Esophagus muscularis mucosa (tissue), 4 donors: ENCODE measurements around the gene TBX18. TPM values are rescaled to one million over a fixed set of nuclear protein-coding genes. Genes with fewer than 3 reads are reported as not detected.

Source experiments
- DNase-seq: peaks from one replicate; pipeline ENCODE4 v3.0.0-alpha.2; 2017; ENCODE audit errors: extremely low spot score
- H3K27ac ChIP-seq, 4 donors: fragments of 200-600 bp; sonication (generic); replicated peaks in 1 of 4; 1 replicate in 3 of 4; 2 replicates in 1 of 4; pipeline ENCODE4 v1.5.1; 2016 to 2019; ENCODE audit warnings: mild to moderate bottlenecking in 1 of 4
- H3K27me3 ChIP-seq, 4 donors: fragments of 200-600 bp; sonication (generic); one replicate each; pipeline versions ENCODE4 v1.5.1 to v1.6.0; 2016 to 2019
- H3K36me3 ChIP-seq, 4 donors: fragments of 200-600 bp; sonication (generic); one replicate each; pipeline ENCODE4 v1.5.1; 2016 to 2019
- H3K4me1 ChIP-seq, 4 donors: fragments of 200-600 bp; sonication (generic); one replicate each; pipeline ENCODE4 v1.5.1; 2016 to 2019
- H3K4me3 ChIP-seq, 4 donors: fragments of 200-600 bp; sonication (generic); 1 replicate in 2 of 4; 2 replicates in 2 of 4; pipeline ENCODE4 v1.5.1; 2016 to 2019; ENCODE audit warnings: mild to moderate bottlenecking in 4 of 4, moderate library complexity in 1 of 4
- H3K9me3 ChIP-seq, 4 donors: fragments of 200-600 bp; sonication (generic); 1 replicate in 3 of 4; 2 replicates in 1 of 4; pipeline ENCODE4 v1.5.1; 2016 to 2019
- EP300 ChIP-seq: sonication (generic); formaldehyde crosslinking; IDR thresholded peaks from one replicate; pipeline ENCODE4 v1.6.1; 2017; ENCODE audit warnings: antibody characterized with exemption
- POLR2A ChIP-seq: fragments of 450-650 bp; IDR thresholded peaks from one replicate; pipeline ENCODE4 v1.6.1; 2017; ENCODE audit warnings: antibody characterized with exemption, moderate library complexity, mild to moderate bottlenecking, low read depth
- POLR2AphosphoS5 ChIP-seq, 2 donors: sonication (generic); formaldehyde crosslinking; IDR thresholded peaks; one replicate each; pipeline ENCODE4 v1.6.1; 2017; ENCODE audit warnings: antibody characterized with exemption in 2 of 2
- WGBS: methylation state at CpG from one replicate; pipeline ENCODE4 v1.1.5; 2018; 5-methylcytosine and 5-hydroxymethylcytosine counted together
- intact Hi-C: fragments of 100-400 bp; cut with DNase I; formaldehyde crosslinking; loops from one replicate; pipeline ENCODE4 v1.15.1; 2023
- total RNA-seq, 4 donors: library from RNA; depleted of rRNA; stranded (reverse); fragments of >200 nt; gene quantifications; one replicate each; pipeline versions ENCODE4 v1.1.0 to v1.2.1, GENCODE V29; 2016
- TF ChIP-seq, protein P1 (sequence below), 3 experiments: fragments of 200-600 bp in 2 of 3; fragments of 450-650 bp in 1 of 3; sonication (generic) in 2 of 3; IDR thresholded peaks; one replicate each; pipeline ENCODE4 v1.5.1; 2017 to 2019; ENCODE audit warnings: antibody characterized with exemption in 3 of 3, mild to moderate bottlenecking in 2 of 3, moderate library complexity in 1 of 3

The TBX18 gene
- total RNA-seq, 4 donors from 2014 or later, result 8.7 to 17.4 (median 11.2) TPM

DNA sequence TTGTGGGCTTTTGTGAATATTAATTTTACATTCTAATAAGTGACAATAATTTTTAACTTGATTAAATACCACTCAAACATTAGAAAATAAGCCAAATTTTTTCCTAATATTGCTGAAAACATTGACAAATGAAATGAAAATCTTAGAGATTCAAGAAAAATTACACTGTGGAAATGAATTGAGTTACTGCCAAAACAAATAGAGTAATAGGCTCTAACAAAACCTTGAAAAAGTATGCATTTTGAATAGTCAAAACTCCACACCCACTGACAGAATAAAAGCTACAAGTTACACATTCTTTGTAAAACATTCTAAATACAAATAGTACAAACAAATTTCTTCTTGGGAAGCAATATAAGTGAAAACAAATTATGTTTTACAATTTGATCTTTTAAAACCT lies 5.9 kb downstream of the TBX18 start:
- H3K27me3 ChIP-seq, result peaks cover 0 to 32% (median 6%) of the 10 kb centered on the region in 4 donors
- peaks cover 0 to 8% (median 0%) of the 10 kb centered on the region in 4 donors for H3K36me3 ChIP-seq
- no peak for TF ChIP-seq POLR2AphosphoS5 (IDR thresholded peaks at IDR 0.05)
- DNase-seq, result no peak
- intact Hi-C loops, result no loop called here
- H3K4me3 ChIP-seq, result no peak overlapping the region
- peaks cover 1 to 23% (median 19%) of the 10 kb centered on the region in 4 donors for H3K4me1 ChIP-seq
- H3K9me3 ChIP-seq, result no peaks in the 10 kb centered on the region
- no peak overlapping the region for H3K27ac ChIP-seq

- TF ChIP-seq EP300 (no peak), POLR2AphosphoS5 (IDR thresholded peaks at IDR 0.05) (no peak), POLR2A (no peak)
- TF ChIP-seq, protein P1, sequence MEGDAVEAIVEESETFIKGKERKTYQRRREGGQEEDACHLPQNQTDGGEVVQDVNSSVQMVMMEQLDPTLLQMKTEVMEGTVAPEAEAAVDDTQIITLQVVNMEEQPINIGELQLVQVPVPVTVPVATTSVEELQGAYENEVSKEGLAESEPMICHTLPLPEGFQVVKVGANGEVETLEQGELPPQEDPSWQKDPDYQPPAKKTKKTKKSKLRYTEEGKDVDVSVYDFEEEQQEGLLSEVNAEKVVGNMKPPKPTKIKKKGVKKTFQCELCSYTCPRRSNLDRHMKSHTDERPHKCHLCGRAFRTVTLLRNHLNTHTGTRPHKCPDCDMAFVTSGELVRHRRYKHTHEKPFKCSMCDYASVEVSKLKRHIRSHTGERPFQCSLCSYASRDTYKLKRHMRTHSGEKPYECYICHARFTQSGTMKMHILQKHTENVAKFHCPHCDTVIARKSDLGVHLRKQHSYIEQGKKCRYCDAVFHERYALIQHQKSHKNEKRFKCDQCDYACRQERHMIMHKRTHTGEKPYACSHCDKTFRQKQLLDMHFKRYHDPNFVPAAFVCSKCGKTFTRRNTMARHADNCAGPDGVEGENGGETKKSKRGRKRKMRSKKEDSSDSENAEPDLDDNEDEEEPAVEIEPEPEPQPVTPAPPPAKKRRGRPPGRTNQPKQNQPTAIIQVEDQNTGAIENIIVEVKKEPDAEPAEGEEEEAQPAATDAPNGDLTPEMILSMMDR (IDR thresholded peaks at IDR 0.05), result no peak
- 92% methylated on average over 6 of the region's 6 CpGs for WGBS
- DNase-seq, result no peak
- no peak overlapping the region for H3K27ac ChIP-seq
- intact Hi-C loops, result no loop called here
- peaks cover 0 to 16% (median 0%) of the 10 kb centered on the region in 4 donors for H3K27me3 ChIP-seq
- no peaks in the 10 kb centered on the region for H3K9me3 ChIP-seq
- H3K4me1 ChIP-seq, result peaks cover 0 to 28% (median 5%) of the 10 kb centered on the region in 4 donors
- H3K4me3 ChIP-seq, result no peak overlapping the region
- H3K36me3 ChIP-seq, result peaks cover 0 to 8% (median 2%) of the 10 kb centered on the region in 4 donors
Measured at GRCh38 chr6:84756877-84757276, 7.5 kb downstream of the TBX18 start.

DNA sequence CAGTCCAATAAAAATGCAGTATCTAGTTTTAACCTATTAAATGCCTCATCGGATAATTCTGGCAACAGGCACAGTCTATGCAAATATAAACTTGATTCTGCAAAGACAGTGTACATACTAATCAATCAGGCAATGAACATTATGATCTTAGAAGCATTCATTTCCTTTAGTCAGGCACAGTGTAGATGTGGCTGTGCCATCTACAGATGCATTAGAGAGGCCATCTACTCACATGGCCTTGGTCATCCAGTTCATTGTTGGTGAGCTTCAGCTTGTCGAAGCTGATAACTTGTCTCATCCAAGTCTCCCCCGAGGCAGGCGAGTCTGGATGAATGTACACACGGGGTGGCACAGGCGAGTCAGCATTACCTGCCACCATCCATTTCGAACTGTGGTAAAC lies 7.9 kb downstream of the TBX18 start:
- H3K9me3 ChIP-seq, result no peaks in the 10 kb centered on the region
- TF ChIP-seq POLR2AphosphoS5 (IDR thresholded peaks at IDR 0.05) (no peak), EP300 (no peak), POLR2A (no peak)
- TF ChIP-seq, protein P1 (IDR thresholded peaks at IDR 0.05), result no peak
- no peak for DNase-seq
- no peak overlapping the region for H3K4me3 ChIP-seq
- 79% methylated on average over 7 of the region's 7 CpGs for WGBS
- peaks cover 0 to 12% (median 0%) of the 10 kb centered on the region in 4 donors for H3K27me3 ChIP-seq
- peaks cover 0 to 29% (median 2%) of the 10 kb centered on the region in 4 donors for H3K4me1 ChIP-seq
- no peak overlapping the region for H3K27ac ChIP-seq
- intact Hi-C loops, result no loop called here
- peaks cover 0 to 8% (median 2%) of the 10 kb centered on the region in 4 donors for H3K36me3 ChIP-seq

- Histone ChIP-seq H3K36me3 (peaks cover 0 to 8% (median 2%) of the 10 kb centered on the region in 4 donors), H3K27ac (no peak overlapping the region), H3K27me3 (no peaks in the 10 kb centered on the region), H3K4me3 (no peak overlapping the region), H3K4me1 (peaks cover 0 to 12% (median 0%) of the 10 kb centered on the region in 4 donors), H3K9me3 (no peaks in the 10 kb centered on the region)
- WGBS, result 76% methylated on average over 1 of the region's 1 CpG
- no peak for DNase-seq
- TF ChIP-seq EP300 (no peak), POLR2AphosphoS5 (IDR thresholded peaks at IDR 0.05) (no peak), POLR2A (no peak)
- TF ChIP-seq, protein P1 (IDR thresholded peaks at IDR 0.05), result no peak
- intact Hi-C loops, result no loop called here
Measured at GRCh38 chr6:84753173-84753572, 11.2 kb downstream of the TBX18 start.

DNA sequence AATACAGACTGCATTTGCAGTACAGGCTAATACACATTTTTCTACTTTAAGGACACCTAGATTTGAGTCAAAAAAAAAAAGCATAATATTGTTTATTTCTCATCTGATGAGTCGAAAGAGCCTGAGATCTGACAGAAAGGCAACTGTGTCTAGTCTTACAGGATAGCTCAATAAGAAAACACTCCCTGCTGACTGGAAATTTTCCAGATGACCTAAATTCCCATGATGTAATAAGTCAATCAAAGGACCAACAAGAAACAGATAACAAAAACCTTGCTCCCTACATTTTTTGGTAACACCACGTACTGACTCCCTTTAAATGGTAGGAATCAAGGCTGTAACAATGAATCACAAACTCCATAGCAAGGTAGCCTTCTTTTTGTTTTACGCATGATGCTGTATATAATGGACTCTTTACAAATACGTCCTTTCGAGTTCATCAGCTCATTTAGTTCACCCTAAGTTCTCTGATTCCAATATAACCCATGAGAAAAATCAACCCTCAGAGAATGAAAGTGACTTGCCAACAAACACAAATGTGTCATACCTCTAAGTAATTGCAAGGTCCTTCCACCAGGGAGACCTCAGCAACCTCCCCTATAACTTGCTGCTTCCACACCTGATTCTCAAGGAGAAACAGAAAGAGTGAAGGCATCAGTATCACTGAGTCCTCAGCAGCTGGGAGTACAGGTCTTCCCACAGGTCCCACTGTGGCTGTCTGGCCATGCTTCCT lies 12.1 kb downstream of the TBX18 start:
- DNase-seq, result no peak
- intact Hi-C loops, result no loop called here

More for the DNA sequence above, 12.1 kb downstream of the TBX18 start:
- Histone ChIP-seq H3K4me1 (peaks cover 0 to 12% (median 0%) of the 10 kb centered on the region in 4 donors), H3K36me3 (peaks cover 0 to 8% (median 2%) of the 10 kb centered on the region in 4 donors), H3K4me3 (no peak overlapping the region), H3K9me3 (no peaks in the 10 kb centered on the region), H3K27ac (no peak overlapping the region), H3K27me3 (no peaks in the 10 kb centered on the region)
- TF ChIP-seq, protein P1 (IDR thresholded peaks at IDR 0.05), result no peak
- TF ChIP-seq EP300, result no peak
- TF ChIP-seq POLR2A, result no peak
- TF ChIP-seq POLR2AphosphoS5 (IDR thresholded peaks at IDR 0.05), result no peak
- 81% methylated on average over 5 of the region's 5 CpGs for WGBS
